ENCODE results near the gene DNHD1.

The DNHD1 gene

DNA sequence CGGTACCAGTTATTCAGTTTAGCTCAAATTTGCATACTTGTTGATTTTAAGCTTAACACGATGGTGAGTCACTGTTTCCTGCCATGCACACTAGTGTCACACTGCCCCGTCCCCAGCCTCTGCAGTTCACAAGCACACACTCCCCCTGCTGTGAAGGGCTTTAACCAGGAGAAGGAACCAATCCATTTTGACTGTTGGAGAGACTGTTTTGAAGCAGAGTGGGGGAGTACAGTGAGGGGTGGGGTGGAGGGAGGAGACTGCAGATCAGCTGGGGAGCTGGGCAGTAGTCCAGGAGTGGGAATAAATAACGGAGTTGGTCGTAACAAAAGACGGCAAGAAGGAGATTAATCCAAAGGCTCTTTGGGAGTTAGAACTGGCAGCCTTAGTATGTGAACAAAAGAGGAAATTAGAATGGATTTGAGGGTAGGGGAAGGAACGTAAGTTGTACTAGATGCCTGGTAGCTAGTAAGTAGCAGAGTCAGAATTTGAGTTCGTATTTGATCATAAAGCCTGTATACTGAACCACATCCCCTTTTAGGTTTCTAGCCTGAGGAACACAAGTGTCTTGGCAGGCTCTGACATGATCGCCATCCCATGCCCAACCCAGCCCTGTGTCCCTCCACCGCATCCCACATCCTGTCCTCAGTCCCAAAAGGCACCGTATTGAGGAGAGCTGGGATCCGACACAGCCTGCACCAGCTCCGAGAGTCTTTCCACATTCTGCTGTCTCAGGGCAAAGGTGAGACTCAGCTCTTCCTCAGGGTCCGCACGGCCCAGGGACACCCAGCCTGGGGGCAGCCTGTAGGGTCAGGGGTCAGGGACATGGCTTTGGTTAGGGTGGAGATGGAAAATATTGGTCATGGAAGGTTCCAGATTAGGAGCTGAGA, 121.3 kb downstream of the DNHD1 start:
- POLR2A ChIA-PET, result interaction anchor here (0.7 to 2.4 kb wide), 9 partner anchors 11 to 82 kb away, joined by 3 to 14 read pairs (median 5); partner anchors contain the start of genes ILK and MRPL17
- peak; percentile 24 for DNase-seq (ENCODE audit: extremely low spot score)
- CTCF ChIA-PET, result interaction anchor here (0.5 kb wide), 1 partner anchor 1863 kb away, joined by 3 read pairs; no protein-coding TSS in a partner anchor
- TF ChIP-seq BHLHE40 (IDR thresholded peaks at IDR 0.05; ENCODE audit: borderline replicate concordance) (no peak), NFRKB (IDR thresholded peaks at IDR 0.05) (no peak), PKNOX1 (IDR thresholded peaks at IDR 0.05) (no peak), SP1 (IDR thresholded peaks at IDR 0.05) (no peak), LEF1 (IDR thresholded peaks at IDR 0.05; ENCODE audit: borderline replicate concordance) (no peak), TARDBP (IDR thresholded peaks at IDR 0.05) (no peak), ZNF384 (IDR thresholded peaks at IDR 0.05) (no peak), L3MBTL2 (conservative IDR thresholded peaks at IDR 0.05) (no peak), CTBP1 (IDR thresholded peaks at IDR 0.05; ENCODE audit: borderline replicate concordance) (no peak), HDGF (IDR thresholded peaks at IDR 0.05; ENCODE audit: borderline replicate concordance) (no peak), SUZ12 (IDR thresholded peaks at IDR 0.05) (no peak), FOXM1 (IDR thresholded peaks at IDR 0.05; ENCODE audit: borderline replicate concordance) (no peak), FOXK2 (IDR thresholded peaks at IDR 0.05) (no peak)

DNA sequence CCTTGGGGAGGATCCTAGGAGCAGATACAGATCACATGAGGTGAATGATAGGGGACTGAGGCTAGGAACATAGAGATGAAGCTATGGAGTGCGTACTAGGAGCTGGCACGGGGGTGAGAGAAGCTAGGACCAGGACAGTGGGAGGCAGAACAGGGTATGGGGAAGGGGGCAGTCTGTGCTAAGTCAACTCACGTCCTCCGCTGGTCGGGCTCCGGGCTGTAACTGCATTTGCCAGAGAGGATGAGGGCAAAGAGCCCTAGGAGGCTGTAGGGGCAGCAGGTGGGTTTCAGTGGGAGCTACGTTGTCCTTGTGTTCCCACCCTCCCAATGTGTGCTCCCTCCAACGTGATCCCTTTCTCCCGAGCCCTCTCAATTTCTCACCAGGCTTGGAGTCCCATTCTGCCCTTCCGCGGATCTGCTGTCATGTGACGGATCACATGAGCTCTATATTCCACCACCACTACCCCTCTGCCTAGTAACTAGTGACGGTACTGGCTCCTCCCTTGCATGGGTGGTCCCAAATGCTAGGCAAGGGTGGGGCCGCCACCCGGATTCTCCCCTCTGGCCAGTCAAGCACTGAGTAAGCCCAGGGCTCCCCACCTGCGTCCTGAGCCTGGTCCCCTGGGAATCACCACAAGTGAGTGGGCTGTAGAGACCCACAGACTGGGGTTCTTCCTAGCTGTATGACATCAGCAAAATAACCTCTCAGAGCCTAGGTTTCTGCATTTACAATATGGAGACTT, 122.1 kb downstream of the DNHD1 start, which contains the start of gene TPP1:
TPP1 (minus strand) TSS at position 419 of the 742 bp plus-strand sequence; CDS start at position 397, 22 bp downstream.
- POLR2A ChIA-PET, result interaction anchor here (0.7 to 2.4 kb wide), 10 partner anchors 12 to 150 kb away, joined by 3 to 14 read pairs (median 4); partner anchors contain the start of genes ILK and MRPL17
- peak; percentile 97 for DNase-seq (ENCODE audit: extremely low spot score)
- TF ChIP-seq LEF1 (IDR thresholded peaks at IDR 0.05; ENCODE audit: borderline replicate concordance), result no peak
- TF ChIP-seq PKNOX1 (IDR thresholded peaks at IDR 0.05), result peak; percentile 50; the same call in 1 of the 2 replicates
- TF ChIP-seq SUZ12 (IDR thresholded peaks at IDR 0.05), result no peak
- TF ChIP-seq NFRKB (IDR thresholded peaks at IDR 0.05), result no peak
- TF ChIP-seq ARNT (IDR thresholded peaks at IDR 0.05), result no peak
- no peak for TF ChIP-seq SP1 (IDR thresholded peaks at IDR 0.05)
- no peak for TF ChIP-seq BHLHE40 (IDR thresholded peaks at IDR 0.05; ENCODE audit: borderline replicate concordance)
- peak; percentile 58; the same call in 1 of the 2 replicates for TF ChIP-seq L3MBTL2 (conservative IDR thresholded peaks at IDR 0.05)
- no peak for TF ChIP-seq FOXK2 (IDR thresholded peaks at IDR 0.05)
- TF ChIP-seq FOXM1 (IDR thresholded peaks at IDR 0.05; ENCODE audit: borderline replicate concordance), result no peak
- CTCF ChIA-PET, result interaction anchor here (0.6 to 1.4 kb wide), 2 partner anchors 87 to 286 kb away, joined by 3 read pairs; no protein-coding TSS in a partner anchor

GRCh38 chr11:6620636-6621035, 123.6 kb downstream of the DNHD1 start:
- no peak for DNase-seq (ENCODE audit: extremely low spot score)
- TF ChIP-seq FOXM1 (IDR thresholded peaks at IDR 0.05; ENCODE audit: borderline replicate concordance) (no peak), ELF4 (IDR thresholded peaks at IDR 0.05) (no peak), BHLHE40 (IDR thresholded peaks at IDR 0.05; ENCODE audit: borderline replicate concordance) (no peak), L3MBTL2 (conservative IDR thresholded peaks at IDR 0.05) (no peak), FOXK2 (IDR thresholded peaks at IDR 0.05) (no peak), PKNOX1 (IDR thresholded peaks at IDR 0.05) (no peak), SUZ12 (IDR thresholded peaks at IDR 0.05) (no peak), CTBP1 (IDR thresholded peaks at IDR 0.05; ENCODE audit: borderline replicate concordance) (no peak), FOXA1 (IDR thresholded peaks at IDR 0.05) (no peak), LEF1 (IDR thresholded peaks at IDR 0.05; ENCODE audit: borderline replicate concordance) (no peak), NFRKB (IDR thresholded peaks at IDR 0.05) (no peak), ZNF384 (IDR thresholded peaks at IDR 0.05) (no peak), ARNT (IDR thresholded peaks at IDR 0.05) (no peak), HDGF (IDR thresholded peaks at IDR 0.05; ENCODE audit: borderline replicate concordance) (no peak), TARDBP (IDR thresholded peaks at IDR 0.05) (no peak), SP1 (IDR thresholded peaks at IDR 0.05) (no peak)
- CTCF ChIA-PET, result no interaction called here
- POLR2A ChIA-PET, result interaction anchor here (1.5 to 2.4 kb wide), 2 partner anchors 9 to 14 kb away, joined by 5 to 19 read pairs; partner anchors contain the start of gene TAF10

All from HEK293T (cell line).